ENCODE data around the gene PACSIN2.
A peak's percentile ranks its signal among the peaks of the same experiment; 100 is the strongest.
"Not testable (repeated sequence)": the region's sequence is repeated elsewhere in the genome, so short reads cannot be mapped to it uniquely, and the experiment has no call there.

Gene PACSIN2

DNA sequence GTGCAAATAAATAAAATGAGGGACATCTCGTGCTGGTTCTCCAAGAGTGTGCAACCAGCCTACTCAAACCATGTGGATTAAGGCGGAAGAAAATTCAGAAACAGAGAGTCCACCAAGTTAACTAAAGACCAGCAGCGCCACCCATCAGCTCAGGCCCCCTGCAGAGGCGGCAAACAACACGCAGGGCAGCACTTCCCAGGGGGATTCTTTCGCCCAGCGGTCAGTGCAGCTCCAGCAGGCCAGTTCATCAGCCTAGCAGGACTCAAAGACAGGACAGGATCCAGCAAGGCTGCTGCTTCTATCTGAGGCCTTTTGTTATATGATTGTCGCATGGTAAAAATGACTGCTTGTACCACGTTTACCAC, 51.7 kb downstream of the PACSIN2 start:
- no peak for DNase-seq

DNA sequence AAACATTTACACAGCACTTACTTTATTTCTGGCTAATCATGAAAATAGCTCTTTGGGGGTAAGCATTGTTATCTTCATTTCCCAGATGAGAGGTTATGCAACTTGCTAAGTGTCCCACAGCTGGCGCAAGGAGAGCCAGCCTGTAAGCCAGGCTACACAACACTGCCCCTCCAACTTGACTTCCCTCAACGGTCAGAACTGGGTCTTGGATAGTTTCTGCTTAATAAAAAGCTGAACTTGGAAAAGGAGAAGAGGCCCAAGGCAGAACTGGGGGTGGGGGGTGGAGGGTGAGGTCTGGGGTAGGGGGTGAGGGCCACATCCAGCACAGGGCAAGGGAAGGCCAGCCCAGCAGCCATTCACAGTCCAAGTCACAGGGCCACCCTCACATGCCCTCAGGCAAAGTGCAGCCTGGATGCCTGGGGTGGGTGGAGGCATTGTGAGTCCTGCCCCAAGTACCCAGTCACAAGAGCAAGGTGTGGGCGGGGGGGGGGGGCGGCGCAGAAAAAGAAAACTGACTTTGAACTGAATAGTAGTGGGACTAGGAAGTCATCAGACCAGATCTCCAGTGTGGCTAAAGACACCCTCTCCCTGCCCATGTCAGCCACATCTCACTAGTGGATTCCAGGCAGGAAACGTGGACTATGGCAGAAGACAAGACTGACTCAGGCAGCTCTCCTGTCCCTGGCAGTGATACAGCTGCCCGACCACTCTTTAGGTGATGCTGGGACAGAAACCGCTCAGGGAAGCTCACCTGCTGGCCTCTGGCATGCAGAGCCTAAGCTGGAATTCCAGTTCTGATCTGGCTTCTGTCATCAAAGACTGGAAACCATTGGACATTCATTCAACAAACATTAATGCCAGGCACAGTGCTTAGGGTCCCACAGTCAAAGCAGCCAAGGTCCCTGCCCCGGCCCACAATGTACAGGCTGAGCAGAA, 52.4 kb downstream of the PACSIN2 start:
- no peak for DNase-seq

DNA sequence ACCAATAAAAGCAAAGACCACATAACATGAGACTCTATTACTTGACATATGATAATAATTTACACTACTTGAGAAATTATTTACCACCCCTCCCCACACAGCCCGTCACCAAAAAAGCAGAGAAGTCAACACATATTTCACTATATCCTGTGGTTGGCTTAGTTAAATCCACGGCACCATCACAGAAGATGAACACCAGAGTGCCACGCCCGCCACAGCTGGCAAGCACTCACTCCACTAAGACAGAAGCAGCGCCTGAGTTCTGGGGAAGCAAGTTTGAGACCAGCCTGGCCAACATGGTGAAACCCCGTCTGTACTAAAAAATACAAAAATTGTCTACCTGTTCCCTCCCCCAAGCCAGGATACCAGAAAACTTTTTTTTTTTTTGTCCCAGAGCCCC, 53.1 kb downstream of the PACSIN2 start:
- no peak for DNase-seq

DNA sequence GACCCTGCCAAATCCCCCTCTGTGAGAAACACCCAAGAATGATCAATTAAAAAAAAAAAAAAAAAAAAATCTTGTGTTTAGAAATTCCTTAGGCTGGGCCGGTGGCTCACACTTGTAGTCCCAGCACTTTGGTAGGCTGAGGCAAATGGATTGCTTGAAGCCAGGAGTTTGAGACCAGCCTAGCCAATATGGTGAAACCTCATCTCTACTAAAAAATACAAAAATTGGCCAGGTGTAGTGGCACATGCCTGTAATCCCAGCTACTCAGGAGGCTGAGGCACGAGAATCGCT, 53.6 kb downstream of the PACSIN2 start:
- DNase-seq: not testable (repeated sequence)

DNA sequence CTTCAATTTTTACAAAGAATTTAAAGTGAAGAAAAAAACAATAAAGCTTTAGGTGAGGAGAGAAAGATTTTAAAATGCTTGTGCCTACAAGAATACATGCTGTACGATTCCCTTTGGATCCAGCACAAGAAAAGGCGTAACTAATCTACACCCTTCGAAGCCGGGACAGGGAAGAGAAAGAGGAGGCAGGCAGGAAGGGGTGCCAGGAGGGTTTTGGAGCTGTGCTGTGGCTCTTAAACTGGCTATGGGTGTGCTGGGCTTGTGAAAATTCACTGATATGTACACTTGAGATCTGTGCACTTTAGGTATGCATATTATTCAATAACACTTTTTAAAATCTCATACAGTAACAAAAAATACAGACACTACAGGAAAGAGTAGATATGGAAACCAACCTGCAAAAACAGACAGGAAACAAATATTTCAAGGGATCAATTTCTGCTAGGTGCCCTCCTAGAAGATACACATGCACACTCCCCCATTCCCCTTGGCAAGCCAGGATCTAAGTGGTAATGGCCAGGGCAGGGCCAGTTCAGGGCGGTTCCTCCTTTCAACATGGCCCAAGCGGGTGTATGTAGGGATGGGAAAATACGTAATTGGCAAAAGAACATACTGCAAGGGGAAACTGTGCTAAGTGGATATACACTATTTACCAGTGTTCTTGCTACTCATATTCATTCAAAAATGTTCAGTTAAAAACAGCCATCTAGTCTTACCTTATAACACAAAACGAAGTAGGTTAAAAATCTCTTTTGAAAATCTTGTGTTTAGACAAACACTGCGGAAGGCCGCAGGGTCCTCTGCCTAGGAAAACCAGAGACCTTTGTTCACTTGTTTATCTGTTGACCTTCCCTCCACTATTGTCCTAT, 54.2 kb downstream of the PACSIN2 start:
- no peak for DNase-seq

DNA sequence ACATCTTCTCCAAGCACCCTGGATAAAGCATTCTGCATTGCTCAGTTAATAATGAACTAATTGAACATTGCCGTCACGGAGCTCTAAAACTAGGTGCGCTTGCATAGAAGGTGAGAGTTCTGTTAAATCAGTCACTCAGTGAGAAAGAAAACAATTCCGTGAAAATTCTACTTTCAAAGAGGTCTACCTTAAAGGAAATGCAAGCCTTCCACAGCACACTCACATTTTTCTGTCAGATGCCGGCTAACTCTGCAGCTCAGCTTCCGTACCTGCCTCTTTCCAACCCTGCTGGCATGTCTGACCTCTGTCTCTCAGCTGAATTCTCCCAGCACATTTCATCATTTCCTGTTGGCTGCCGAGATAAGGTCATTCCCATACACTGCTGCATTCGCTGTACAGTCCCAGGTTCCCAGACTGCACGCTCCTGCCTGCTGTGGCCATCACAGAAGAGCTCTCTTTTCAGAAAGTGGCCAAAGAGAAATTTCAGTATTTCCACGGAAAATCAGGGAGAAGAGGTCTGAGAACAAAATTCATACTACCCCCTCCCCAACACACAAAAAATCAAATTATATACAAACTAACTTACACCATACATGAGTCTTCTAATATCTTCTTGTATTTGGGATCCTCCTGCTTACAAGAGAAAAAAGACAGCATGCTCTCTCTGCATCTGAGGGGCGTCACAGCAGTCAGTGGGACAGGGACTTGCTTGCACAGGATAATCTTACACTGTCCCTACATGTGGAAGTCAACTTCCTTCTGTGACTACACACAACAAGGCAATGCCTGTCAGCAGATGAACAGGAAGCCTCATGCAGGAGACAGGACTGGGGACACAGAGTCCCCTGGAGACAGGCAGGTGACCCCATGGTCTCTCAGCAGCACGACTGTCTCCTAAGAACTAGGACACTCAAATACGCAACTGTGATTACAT, 55.1 kb downstream of the PACSIN2 start:
- peak; percentile 88 for DNase-seq

DNA sequence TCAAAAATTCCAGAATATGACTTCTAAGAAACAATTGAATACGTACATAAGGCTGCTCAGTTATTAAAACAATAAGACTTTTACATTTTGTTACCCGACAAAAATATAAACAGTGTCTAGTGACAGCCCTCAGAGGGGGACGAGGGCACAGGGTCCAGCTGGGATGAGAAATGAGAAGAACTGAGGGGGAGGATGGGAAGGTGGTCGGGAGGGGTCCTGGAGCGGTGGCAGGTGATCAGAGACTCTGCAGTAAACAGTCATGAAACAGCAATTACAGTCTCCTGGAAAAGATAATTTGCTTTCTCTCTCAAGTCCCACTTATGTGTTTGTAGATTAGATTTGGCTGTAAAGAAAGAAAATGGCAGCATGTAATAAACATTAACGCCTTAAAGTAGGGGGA, 56.0 kb downstream of the PACSIN2 start:
- DNase-seq: no peak

DNA sequence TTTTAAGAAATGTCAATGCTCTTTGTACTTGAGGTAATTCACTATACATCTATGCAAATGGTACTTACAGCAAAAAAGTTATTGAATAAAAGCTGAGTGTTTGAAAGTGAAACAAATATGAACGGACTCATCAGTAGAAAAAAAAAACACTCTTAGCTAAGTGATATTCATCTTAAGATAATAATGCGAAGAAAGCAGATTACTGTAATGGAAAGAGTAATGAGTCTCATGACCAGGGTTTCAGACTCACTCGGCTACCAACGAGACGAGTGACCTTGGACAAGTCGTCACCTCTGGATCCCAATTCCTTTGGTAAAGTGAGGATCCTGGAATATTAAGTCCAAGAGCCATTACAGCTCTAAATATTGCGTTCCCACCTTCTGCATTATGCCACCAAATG, 57.0 kb downstream of the PACSIN2 start:
- no peak for DNase-seq

DNA sequence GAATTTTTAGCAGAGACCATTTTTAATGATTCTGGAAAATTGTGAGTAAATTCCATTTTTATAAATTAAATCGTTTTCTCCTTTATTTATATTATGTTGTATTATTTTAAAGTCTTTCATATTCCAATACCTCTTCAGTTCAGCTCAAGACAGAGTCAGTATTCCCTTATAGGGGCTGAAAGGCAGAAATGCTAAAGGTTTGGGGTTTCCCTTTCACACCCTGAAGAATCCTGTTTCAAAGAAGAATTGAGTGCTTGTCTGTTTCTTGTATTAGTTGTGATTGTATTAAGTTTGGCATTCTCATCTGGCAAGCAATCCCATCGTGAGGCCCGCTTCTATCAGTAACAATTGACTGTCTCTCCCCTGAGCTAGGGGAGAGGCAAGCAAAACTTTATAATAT, 57.4 kb downstream of the PACSIN2 start:
- DNase-seq: no peak

DNA sequence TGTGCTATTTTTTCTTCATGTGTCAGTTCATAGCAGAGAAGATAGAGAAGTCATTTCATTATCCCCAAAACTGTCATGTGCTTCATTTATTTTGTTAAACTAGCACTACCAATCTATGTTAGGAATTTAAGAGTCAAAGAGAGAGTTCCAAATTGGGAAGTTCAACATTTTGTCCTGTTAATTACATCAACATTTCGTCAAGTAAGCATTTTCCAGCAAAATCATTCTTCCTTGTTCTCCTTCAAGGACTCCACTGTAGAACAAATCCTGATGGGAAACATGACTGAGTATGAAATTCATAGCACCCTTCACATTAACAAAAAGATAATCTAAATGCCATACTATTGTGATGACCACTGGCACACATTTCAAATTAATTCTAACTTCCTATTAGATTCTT, 59.1 kb downstream of the PACSIN2 start:
- no peak for DNase-seq

DNA sequence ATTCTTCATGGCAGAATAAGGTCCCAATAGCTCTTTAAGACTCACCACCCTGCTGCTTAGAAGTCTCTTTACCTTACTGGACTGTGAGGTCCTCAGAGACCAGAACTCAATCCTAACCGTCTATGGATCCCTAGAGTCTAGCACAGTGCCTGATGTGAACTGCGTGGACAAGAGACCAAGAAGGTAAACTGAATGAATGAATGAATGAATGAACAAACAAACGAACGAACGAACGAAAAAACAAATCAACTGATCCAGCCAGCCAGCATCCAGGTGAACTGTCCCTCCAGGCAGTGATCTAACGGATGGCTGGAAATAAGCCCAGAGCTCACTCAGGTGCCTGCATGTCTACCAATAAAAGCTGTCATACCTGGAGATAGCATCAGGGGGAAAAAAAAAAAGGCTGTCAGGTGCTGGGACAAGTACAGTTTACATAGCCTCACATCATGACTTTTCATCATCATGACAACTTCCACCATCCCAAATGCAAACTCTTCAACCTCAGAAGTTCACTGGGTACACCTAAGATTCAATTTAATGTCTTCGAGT, 59.8 kb downstream of the PACSIN2 start:
- DNase-seq: no peak

DNA sequence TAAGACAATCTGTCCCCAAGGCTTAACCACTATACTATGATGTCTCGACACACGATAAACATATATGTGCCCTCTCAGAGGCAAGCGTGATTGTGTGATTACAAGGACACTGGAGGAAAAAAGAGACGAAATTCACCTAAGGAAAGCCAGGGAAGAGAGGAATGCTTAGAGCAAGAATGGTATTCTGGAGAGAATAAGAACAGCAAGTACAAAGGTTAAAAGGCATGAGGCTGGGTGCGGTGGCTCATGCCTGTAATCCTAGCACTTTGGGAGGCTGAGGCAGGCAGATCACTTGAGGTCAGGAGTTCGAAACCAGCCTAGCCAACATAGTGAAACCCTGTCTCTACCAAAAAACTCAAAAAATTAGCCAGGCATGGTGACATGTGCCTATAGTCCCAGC, 61.2 kb downstream of the PACSIN2 start:
- not testable (repeated sequence) for DNase-seq

DNA sequence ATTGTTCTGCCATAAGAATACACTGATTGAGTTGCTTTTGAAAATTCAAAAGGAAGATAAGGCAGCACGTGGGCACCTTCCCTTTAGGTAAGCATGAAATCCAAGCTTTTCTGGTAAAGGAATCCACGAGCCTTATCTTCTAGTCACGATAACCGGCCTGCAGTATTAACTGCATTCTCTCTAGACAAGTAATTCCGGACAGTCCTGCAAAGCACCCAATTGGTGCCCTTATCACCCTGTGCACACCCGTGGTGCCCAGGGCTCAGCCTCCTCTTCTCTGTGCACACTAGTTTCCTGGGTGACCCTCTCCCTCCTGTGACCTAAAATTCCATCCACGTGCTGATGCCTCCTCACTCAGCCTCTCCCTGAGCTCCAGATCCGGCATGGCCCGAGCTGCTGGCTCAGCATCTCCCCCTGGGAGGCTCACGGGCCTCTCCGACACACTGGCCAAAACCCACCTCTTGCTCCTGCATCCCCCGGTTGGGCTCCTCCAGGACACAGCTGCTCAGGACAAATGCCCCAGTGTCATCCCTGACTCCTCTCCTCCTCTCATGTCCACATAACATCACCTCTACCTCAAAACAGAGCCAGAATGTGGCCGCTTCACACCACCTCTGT, 63.7 kb downstream of the PACSIN2 start:
- DNase-seq: no peak

DNA sequence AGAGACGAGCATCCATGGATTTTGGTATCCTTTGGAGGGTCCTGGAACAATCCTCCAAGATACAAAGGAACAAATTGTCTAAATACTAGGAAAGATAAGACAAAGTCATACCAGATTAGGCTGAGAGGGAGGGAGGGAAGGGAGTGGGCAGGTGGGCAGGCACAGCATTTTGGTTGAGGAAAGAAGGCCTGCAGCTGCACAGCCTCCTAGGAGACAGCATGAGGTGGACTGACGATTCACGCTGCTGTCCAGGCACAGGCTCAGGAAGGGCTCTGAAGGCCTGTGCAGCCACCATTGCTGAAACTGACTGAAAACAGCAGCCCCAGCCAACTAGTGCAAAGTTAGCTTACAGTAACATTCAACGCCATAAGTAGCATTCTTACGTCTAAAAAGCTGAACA, 64.7 kb downstream of the PACSIN2 start:
- no peak for DNase-seq

DNA sequence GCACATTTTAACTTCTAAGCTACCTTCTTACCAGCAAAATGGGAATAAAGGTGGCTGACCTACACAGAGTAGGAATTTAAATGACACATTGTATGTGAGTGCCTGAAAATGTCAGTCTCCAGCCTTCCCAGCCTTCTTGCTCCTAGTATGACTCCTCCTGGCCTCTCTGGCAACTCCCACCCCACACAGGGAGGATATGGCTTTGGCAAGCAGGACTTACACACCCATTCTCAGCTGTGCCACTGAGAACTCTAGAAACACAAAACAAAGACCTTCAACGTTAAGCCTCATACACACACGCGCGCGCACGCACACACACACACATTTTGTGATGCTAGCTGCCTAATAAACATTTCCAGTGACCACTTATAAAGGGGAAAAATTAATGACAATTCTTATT, 65.8 kb downstream of the PACSIN2 start:
- peak; percentile 37 for DNase-seq

DNA sequence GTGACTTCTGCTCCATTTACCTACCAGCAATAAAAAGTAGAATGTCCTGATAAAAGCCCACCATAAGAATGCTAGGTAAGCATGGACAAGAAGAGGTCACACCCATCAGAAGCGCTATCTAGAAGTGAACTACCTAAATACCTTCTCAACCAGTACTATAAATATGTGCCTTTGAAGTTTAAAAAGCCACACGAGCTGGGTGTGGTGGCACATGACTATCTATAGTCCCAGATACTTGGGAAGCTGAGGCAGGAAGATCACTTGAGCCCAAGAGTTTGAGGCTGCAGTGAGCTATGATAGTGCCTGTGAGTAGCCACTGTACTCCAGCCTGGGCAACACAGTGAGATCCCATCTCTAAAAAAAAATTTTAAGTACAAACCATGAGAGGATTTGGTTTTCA, 66.7 kb downstream of the PACSIN2 start:
- DNase-seq: no peak

DNA sequence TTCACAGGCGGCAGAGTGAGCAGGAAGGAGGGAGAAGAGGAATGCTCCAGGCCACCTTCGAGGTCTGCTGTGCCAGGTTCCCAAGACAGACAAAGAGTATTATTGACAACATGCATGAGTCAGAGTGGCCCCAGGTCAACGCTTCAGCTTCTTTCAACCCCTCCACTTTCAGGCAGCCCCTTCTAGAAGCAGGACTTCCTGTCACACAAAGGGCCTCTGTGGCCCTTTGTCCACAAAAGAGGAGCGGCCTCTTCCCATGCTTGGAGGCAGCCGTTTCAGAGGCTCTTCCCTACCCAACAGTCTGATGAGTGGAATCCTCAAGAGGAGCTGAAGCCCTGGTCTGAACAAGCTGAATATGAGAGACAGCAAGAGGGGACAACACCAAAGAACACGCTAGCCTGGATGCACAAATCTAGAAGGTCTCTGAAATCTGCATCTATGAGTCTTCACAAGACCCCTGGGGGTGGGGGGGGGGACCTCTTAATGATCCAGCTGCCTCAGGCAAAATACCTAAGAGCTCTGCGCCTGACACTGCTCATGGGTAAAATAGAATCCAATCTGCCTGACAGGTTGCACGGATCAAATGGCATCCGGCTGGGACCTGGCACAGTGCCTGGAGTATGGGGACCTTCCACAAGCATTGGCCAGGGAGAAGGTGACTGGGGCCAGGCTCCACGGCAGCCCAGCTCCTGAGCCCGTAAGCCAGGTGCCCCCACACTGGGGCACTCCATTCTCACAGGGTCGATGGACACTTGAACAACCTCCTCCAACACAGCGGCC, 67.5 kb downstream of the PACSIN2 start:
- DNase-seq: peak; percentile 29

DNA sequence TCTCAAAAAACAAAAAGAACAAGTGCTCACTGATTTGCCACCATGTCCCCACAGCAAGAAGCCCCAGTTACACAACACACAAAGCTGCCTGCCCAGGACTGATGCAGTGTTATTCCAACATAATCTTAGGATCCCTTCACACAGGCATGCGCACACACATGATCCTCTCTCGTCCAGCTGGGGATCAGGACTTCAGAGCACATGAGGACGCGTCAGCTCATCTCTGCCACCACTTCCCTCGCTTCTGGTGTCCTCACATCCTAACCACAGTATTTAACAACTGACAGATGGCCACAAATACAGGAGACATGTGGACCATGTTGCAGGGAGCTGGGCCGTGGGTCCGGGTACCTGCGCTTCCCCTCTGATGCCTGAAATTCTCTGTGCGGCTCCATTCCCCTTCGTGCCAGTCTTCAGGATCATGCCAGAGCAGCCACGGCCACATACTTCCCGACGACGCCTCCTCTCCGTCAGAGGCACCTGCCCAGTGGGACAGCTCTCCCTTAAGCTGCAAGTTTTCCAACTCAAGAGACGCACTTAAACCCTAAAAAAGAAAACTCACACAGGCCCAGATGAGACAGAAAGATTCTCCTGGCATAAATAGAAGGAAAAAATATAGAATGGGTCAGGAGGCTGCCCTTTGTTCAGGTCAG, 68.3 kb downstream of the PACSIN2 start:
- DNase-seq: no peak

DNA sequence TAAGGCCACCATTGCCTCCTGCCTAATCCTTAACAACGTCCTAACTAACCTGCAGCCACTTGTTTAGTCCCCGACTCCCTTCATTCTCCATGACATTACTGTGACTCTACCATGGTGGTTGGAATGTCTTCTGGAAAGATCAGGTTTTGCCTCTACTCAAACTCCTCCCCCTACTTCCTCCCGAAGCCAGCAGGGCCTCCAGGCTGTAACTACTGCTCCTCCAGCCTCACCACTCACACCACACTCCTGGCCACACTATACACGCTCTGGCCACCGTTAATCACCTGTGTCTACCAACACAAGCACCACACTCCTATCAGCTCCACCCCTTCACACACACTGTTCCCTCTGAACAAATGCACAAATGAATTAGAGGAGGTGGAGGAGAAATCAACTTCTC, 69.2 kb downstream of the PACSIN2 start:
- DNase-seq: no peak

DNA sequence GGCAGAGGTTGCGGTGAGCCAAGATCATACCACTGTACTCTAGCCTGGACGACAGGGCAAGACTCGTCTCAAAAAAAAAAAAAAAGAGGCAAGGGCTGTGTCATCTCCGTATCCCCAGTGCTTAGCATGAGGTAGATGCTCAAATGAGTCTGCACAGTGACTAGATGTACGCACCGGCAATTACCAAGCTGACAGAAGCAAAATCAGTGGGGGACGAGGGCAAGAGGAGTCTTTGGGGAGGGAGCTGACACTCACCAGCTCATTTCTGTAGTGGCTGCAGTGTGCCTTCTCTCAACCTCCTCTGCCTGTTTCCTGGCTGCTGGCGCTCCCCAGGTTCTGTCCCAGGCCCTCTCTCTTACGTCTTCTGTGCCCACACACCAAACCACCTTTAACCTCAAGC, 69.9 kb downstream of the PACSIN2 start:
- no peak for DNase-seq

DNA sequence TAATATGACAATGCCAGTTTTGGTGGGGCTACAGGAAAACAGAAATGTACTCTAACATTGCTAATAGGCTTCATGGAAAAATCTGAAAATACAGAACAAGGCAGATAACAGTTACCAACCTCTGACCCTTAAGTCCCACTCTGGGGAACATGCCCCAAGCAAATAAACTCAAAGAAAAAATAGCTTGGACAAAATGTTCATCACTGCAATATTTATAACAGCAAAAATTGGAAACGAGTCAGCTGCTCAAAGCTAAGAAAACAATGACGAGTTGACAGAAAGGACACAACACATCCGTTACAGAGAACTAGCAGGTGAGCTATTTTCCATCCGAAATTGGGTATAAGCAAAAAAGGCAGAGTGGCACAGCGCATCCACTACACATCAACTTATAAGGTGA, 70.5 kb downstream of the PACSIN2 start:
- DNase-seq: no peak
